Uterus (tissue), 2 donors: Measurements from ENCODE around the gene CTDSPL.

Source experiments
- CTCF ChIP-seq, 4 experiments: fragments of 200-600 bp in 2 of 4; fragments of 450-650 bp in 2 of 4; sonication (generic) in 2 of 4; IDR thresholded peaks; one replicate each; pipeline ENCODE4 v1.5.1; 2016 to 2019; ENCODE audit warnings: antibody characterized with exemption in 4 of 4, mild to moderate bottlenecking in 2 of 4, moderate library complexity in 1 of 4
- POLR2A ChIP-seq, 2 donors: fragments of 450-650 bp; IDR thresholded peaks; one replicate each; pipeline ENCODE4 v1.6.1; 2016; ENCODE audit warnings: antibody characterized with exemption in 2 of 2, mild to moderate bottlenecking in 1 of 2, moderate library complexity in 1 of 2

GRCh38 chr3:38029400-38030125, 167.9 kb downstream of the CTDSPL start, which contains the start of gene PLCD1:
- TF ChIP-seq CTCF (IDR thresholded peaks at IDR 0.05) (peak in 1 of 4 experiments; percentile 2), POLR2A (IDR thresholded peaks at IDR 0.05) (peak; percentile 21 to 54)
